BJ (cell line): ENCODE results near the gene FOSL2. TPM values are rescaled to one million over a fixed set of nuclear protein-coding genes. Genes with fewer than 3 reads are reported as not detected.

Source experiments
- CTCF ChIA-PET: fragments of 350-600 bp; formaldehyde crosslinking; extraction: SDS; loops from one replicate; lab custom pipeline; 2021; ENCODE audit warnings: antibody characterized with exemption, inconsistent platforms; lab: Yijun Ruan, JAX
- POLR2A ChIA-PET: fragments of 300-600 bp; sonication (Branson Sonifier 250); formaldehyde crosslinking; extraction: SDS; loops from one replicate; lab custom pipeline; 2021; ENCODE audit warnings: antibody characterized with exemption; lab: Charles Lee
- DNase-seq: peaks from one replicate; pipeline ENCODE4 v3.0.0-alpha.2; 2011; ENCODE audit warnings: low read depth
- H3K27me3 ChIP-seq: 2 replicates; pipeline ENCODE4 v1.6.0; 2011; ENCODE audit warnings: low read length; ENCODE audit not compliant: control insufficient read depth, insufficient read depth
- H3K36me3 ChIP-seq: 2 replicates; pipeline ENCODE4 v1.5.1; 2011; ENCODE audit warnings: low read length; ENCODE audit not compliant: control insufficient read depth, insufficient read depth
- H3K4me3 ChIP-seq: 2 replicates; pipeline ENCODE4 v1.5.1; 2011; ENCODE audit warnings: low read depth, mild to moderate bottlenecking, control low read depth, low read length
- CTCF ChIP-seq: IDR thresholded peaks from 2 replicates; pipeline ENCODE4 v1.5.1; 2011; ENCODE audit warnings: low read depth, mild to moderate bottlenecking, control low read depth, inconsistent platforms, low read length, moderate library complexity; ENCODE audit not compliant: insufficient read depth
- polyA plus RNA-seq: library from polyadenylated mRNA; depleted of rRNA; stranded (reverse); fragments of >200 nt; gene quantifications from 2 replicates; pipeline ENCODE4 v1.2.3, GENCODE V29; 2011

FOSL2 gene
- polyA plus RNA-seq, 1 experiment: 52.5 TPM

GRCh38 chr2:28394997-28395333, 2.3 kb downstream of the FOSL2 start:
- DNase-seq: no peak
- H3K27me3 ChIP-seq: no peaks in the 10 kb centered on the region
- ChIA-PET CTCF (no interaction called here), POLR2A (interaction anchor here (0.7 kb wide), 1 partner anchor 15 kb away, joined by 4 read pairs; no protein-coding TSS in a partner anchor)
- peak overlapping the region; percentile 97 for H3K4me3 ChIP-seq
- no peak for TF ChIP-seq CTCF
- peaks cover 3% of the 10 kb centered on the region for H3K36me3 ChIP-seq

- no peak for DNase-seq
- Histone ChIP-seq H3K36me3 (peaks cover 5% of the 10 kb centered on the region), H3K27me3 (no peaks in the 10 kb centered on the region), H3K4me3 (peak overlapping the region; percentile 97)
- no peak for TF ChIP-seq CTCF
- ChIA-PET CTCF (interaction anchor here (0.7 to 2.2 kb wide), 5 partner anchors 53 to 692 kb away, joined by 3 to 8 read pairs (median 7); no protein-coding TSS in a partner anchor), POLR2A (interaction anchor here (0.6 to 0.8 kb wide), 2 partner anchors 40 to 170 kb away, joined by 3 to 5 read pairs; no protein-coding TSS in a partner anchor)
Observed at GRCh38 chr2:28395334-28396061, 2.8 kb downstream of the FOSL2 start.

GRCh38 chr2:28397043-28397381, 4.4 kb downstream of the FOSL2 start:
- ChIA-PET CTCF (interaction anchor here (0.6 to 2.2 kb wide), 10 partner anchors 50 to 693 kb away, joined by 3 to 8 read pairs (median 3); no protein-coding TSS in a partner anchor), POLR2A (interaction anchor here (0.6 to 1.4 kb wide), 5 partner anchors 101 to 635 kb away, joined by 3 to 8 read pairs (median 3); no protein-coding TSS in a partner anchor)
- no peak for DNase-seq
- H3K4me3 ChIP-seq: peak overlapping the region; percentile 97
- H3K36me3 ChIP-seq: peaks cover 8% of the 10 kb centered on the region
- H3K27me3 ChIP-seq: no peaks in the 10 kb centered on the region
- TF ChIP-seq CTCF: no peak

DNA sequence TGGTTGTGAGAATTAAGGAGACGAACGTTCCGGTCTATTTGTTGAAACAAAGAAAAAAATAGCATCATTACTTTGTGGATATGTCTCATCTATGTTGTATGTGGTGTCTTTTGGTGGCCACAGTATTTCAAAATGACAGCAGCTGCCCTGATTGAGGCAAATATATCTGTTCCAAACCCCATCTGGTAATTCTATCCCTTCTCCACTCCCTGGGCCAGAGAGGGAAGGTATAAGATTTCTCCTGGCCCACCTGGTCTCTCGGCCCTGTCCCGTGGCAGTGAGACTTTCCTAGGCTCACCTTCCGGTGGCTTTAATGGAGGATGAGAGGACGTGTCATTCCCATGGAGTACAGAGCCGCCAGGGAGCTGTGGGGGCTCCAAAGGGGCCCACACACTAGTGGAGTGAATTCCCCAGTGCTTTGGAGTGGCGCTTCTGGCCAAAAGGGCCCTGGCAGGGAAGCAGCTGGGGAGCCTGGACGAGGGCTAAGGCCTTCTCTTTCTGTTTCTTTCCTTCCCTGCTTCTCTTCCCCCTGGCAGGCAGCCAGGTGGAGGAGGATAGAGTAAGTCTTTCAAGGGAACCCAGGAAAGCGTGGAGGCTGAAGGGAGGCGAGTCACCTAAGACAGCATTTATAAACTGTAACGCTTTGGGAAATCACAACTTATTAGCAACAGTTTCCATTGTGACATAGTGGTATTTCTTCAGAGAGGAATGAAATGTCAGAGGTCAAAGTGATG, 5.6 kb downstream of the FOSL2 start:
- ChIA-PET CTCF (interaction anchor here (1.3 kb wide), 1 partner anchor 675 kb away, joined by 3 read pairs; no protein-coding TSS in a partner anchor), POLR2A (interaction anchor here (0.6 kb wide), 1 partner anchor 436 kb away, joined by 3 read pairs; no protein-coding TSS in a partner anchor)
- Histone ChIP-seq H3K4me3 (peak overlapping the region; percentile 97), H3K36me3 (peaks cover 13% of the 10 kb centered on the region), H3K27me3 (no peaks in the 10 kb centered on the region)
- TF ChIP-seq CTCF: no peak
- no peak for DNase-seq

- POLR2A ChIA-PET: no interaction called here
Observed at GRCh38 chr2:28399289-28399688, 6.6 kb downstream of the FOSL2 start.

More at GRCh38 chr2:28399289-28399688, 6.6 kb downstream of the FOSL2 start:
- Histone ChIP-seq H3K36me3 (peaks cover 21% of the 10 kb centered on the region), H3K4me3 (no peak overlapping the region), H3K27me3 (no peaks in the 10 kb centered on the region)
- CTCF ChIA-PET: no interaction called here
- DNase-seq: no peak
- TF ChIP-seq CTCF: no peak
